GM18511 (cell line): Measurements from ENCODE around the gene GAB2.
"Not testable (repeated sequence)": the region's sequence is repeated elsewhere in the genome, so short reads cannot be mapped to it uniquely, and the experiment has no call there.

Source experiments
- ATAC-seq: cut with Tn5 transposase; IDR thresholded peaks from one replicate; pipeline ENCODE4 v1.9.1; 2021; ENCODE audit warnings: mild to moderate bottlenecking, moderate library complexity; ENCODE audit not compliant: unreplicated experiment

Gene GAB2

GRCh38 chr11:78226684-78227680, 190.6 kb downstream of the GAB2 start:
- no peak for ATAC-seq

GRCh38 chr11:78224906-78225420, 192.7 kb downstream of the GAB2 start:
- no peak for ATAC-seq

GRCh38 chr11:78224506-78224905, 193.1 kb downstream of the GAB2 start:
- no peak for ATAC-seq

GRCh38 chr11:78223320-78223954, 194.2 kb downstream of the GAB2 start:
- ATAC-seq, result peak; percentile 89

GRCh38 chr11:78222726-78223125, 194.9 kb downstream of the GAB2 start:
- not testable (repeated sequence) for ATAC-seq

GRCh38 chr11:78221396-78222315, 196.0 kb downstream of the GAB2 start:
- ATAC-seq, result no peak

GRCh38 chr11:78220218-78221157, 197.1 kb downstream of the GAB2 start:
- ATAC-seq, result no peak

- no peak for ATAC-seq
Observed at GRCh38 chr11:78219493-78220217, 198.0 kb downstream of the GAB2 start.

- ATAC-seq, result no peak
Observed at GRCh38 chr11:78218707-78219492, 198.7 kb downstream of the GAB2 start.

- no peak for ATAC-seq
Observed at GRCh38 chr11:78217650-78218541, 199.7 kb downstream of the GAB2 start.

GRCh38 chr11:78216571-78217287, 200.9 kb downstream of the GAB2 start:
- ATAC-seq, result no peak

- ATAC-seq, result no peak
Observed at GRCh38 chr11:78216021-78216420, 201.6 kb downstream of the GAB2 start.

GRCh38 chr11:78214331-78215194, 203.1 kb downstream of the GAB2 start:
- ATAC-seq, result no peak

- no peak for ATAC-seq
Observed at GRCh38 chr11:78213526-78214330, 203.9 kb downstream of the GAB2 start.
